Ovary (tissue), 9 donors: ENCODE data around the gene TRPV4. TPM values are rescaled to one million over a fixed set of nuclear protein-coding genes. Genes with fewer than 3 reads are reported as not detected.

Experiments used
- DNase-seq, 5 donors: peaks; one replicate each; pipeline ENCODE4 v3.0.0-alpha.2; 2019 to 2020
- H3K27ac ChIP-seq, 2 donors: fragments of 200-600 bp; one replicate each; pipeline versions ENCODE4 v1.5.1 to v1.8.0; 2019 to 2022
- H3K27me3 ChIP-seq: fragments of 200-600 bp; one replicate; pipeline ENCODE4 v1.8.0; 2022
- H3K36me3 ChIP-seq: fragments of 200-600 bp; sonication (generic); one replicate; pipeline ENCODE4 v1.5.1; 2019
- H3K4me1 ChIP-seq: one replicate; pipeline ENCODE4 v1.8.1; 2013; ENCODE audit warnings: mild to moderate bottlenecking, moderate library complexity; ENCODE audit not compliant: insufficient read depth
- H3K4me3 ChIP-seq: fragments of 200-600 bp; sonication (generic); one replicate; pipeline ENCODE4 v1.5.1; 2017
- H3K9me3 ChIP-seq, 2 donors: fragments of 200-600 bp in 1 of 2; sonication (generic) in 1 of 2; one replicate each; pipeline versions ENCODE4 v1.5.1 to v1.8.1; 2013 to 2019; ENCODE audit warnings: mild to moderate bottlenecking in 1 of 2, moderate library complexity in 1 of 2
- EP300 ChIP-seq: sonication (generic); formaldehyde crosslinking; IDR thresholded peaks from one replicate; pipeline ENCODE4 v1.6.1; 2017; ENCODE audit warnings: antibody characterized with exemption
- POLR2A ChIP-seq: fragments of 450-650 bp; IDR thresholded peaks from one replicate; pipeline ENCODE4 v1.6.1; 2017; ENCODE audit warnings: antibody characterized with exemption, mild to moderate bottlenecking, moderate library complexity
- WGBS, 3 donors: extraction: QIAGEN DNeasy Blood & Tissue Kit in 1 of 3; methylation state at CpG; one replicate each; pipeline versions ENCODE4 v1.1.5 to v1.1.7; 2013 to 2017; 5-methylcytosine and 5-hydroxymethylcytosine counted together
- intact Hi-C, 4 donors: fragments of 100-400 bp; cut with DNase I; formaldehyde crosslinking; loops; one replicate each; pipeline versions ENCODE4 v1.11.0 to v1.15.1; 2022 to 2023
- polyA plus RNA-seq, 2 donors: library from polyadenylated mRNA; stranded (reverse); fragments of 200-250 nt in 1 of 2; fragments of 350-450 nt in 1 of 2; fragmentation: Illumina TruSeq in 1 of 2; extraction: RNeasy Lipid Tissue Mini Kit (QIAGEN cat#74804) in 1 of 2; gene quantifications; one replicate each; pipeline ENCODE4 v1.2.3, GENCODE V29; 2013 to 2014
- total RNA-seq, 7 donors: library from RNA; depleted of rRNA in 2 of 7; stranded (reverse); fragments of >200 nt in 2 of 7; fragmentation: NEBNext Ultra II Directional in 3 of 7; extraction: Animal tissue kit (Norgen Biotek cat#: 25700) in 3 of 7; gene quantifications; one replicate each; pipeline versions ENCODE4 v1.1.0 to v1.2.4, GENCODE V29; 2016 to 2023
- TF ChIP-seq, protein P1 (sequence below), 3 donors: fragments of 450-650 bp in 2 of 3; fragments of 200-600 bp in 1 of 3; IDR thresholded peaks; one replicate each; pipeline versions ENCODE4 v1.5.1 to v1.8.0; 2016 to 2022; ENCODE audit warnings: antibody characterized with exemption in 3 of 3, mild to moderate bottlenecking in 1 of 3
- donor health status: DM: no; HTN: no; CAD: no; lungs with moderate emphysema.
- donor health status: DM: no; HTN: no; CAD: no.
- donor health status: Bipolar disorder and iron deficiency.
- donor health status: DM: yes; HTN: yes; CAD: no.
- donor health status: DM: no; HTN: no; CAD: no.
- donor health status: DM: yes; HTN: yes; CAD: no.

TRPV4 gene
- total and polyA plus RNA-seq, 9 donors, result 0.12 to 2.4 (median 0.49) TPM; not detected in 1

- no peaks in the 10 kb centered on the region for H3K36me3 ChIP-seq
- H3K27me3 ChIP-seq, result no peaks in the 10 kb centered on the region
- no peaks in the 10 kb centered on the region for H3K9me3 ChIP-seq
- peak in 3 of 5 donors; percentile 8 to 21 (median 10) for DNase-seq
- TF ChIP-seq POLR2A (no peak), EP300 (no peak)
- TF ChIP-seq, protein P1, sequence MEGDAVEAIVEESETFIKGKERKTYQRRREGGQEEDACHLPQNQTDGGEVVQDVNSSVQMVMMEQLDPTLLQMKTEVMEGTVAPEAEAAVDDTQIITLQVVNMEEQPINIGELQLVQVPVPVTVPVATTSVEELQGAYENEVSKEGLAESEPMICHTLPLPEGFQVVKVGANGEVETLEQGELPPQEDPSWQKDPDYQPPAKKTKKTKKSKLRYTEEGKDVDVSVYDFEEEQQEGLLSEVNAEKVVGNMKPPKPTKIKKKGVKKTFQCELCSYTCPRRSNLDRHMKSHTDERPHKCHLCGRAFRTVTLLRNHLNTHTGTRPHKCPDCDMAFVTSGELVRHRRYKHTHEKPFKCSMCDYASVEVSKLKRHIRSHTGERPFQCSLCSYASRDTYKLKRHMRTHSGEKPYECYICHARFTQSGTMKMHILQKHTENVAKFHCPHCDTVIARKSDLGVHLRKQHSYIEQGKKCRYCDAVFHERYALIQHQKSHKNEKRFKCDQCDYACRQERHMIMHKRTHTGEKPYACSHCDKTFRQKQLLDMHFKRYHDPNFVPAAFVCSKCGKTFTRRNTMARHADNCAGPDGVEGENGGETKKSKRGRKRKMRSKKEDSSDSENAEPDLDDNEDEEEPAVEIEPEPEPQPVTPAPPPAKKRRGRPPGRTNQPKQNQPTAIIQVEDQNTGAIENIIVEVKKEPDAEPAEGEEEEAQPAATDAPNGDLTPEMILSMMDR (IDR thresholded peaks at IDR 0.05), result no peak
- intact Hi-C loops, result loop anchor here in 1 of 4 donors (10.0 kb wide), 1 partner anchor 248 kb away; no protein-coding TSS in a partner anchor
- no peak overlapping the region for H3K27ac ChIP-seq
- 75 to 100% (median 100%) methylated on average over 2 of the region's 2 CpGs for WGBS, 3 donors
- no peak overlapping the region for H3K4me3 ChIP-seq
- H3K4me1 ChIP-seq, result peaks cover 19% of the 10 kb centered on the region
These were observed 70.5 kb downstream of the TRPV4 start for GRCh38 chr12:109762673-109763191.

- intact Hi-C loops, result loop anchor here in 1 of 4 donors (10.0 kb wide), 1 partner anchor 247 kb away; no protein-coding TSS in a partner anchor
- Histone ChIP-seq H3K4me3 (no peak overlapping the region), H3K36me3 (no peaks in the 10 kb centered on the region), H3K4me1 (peaks cover 19% of the 10 kb centered on the region), H3K27ac (no peak overlapping the region), H3K9me3 (no peaks in the 10 kb centered on the region), H3K27me3 (no peaks in the 10 kb centered on the region)
- TF ChIP-seq, protein P1 (IDR thresholded peaks at IDR 0.05), result no peak
- TF ChIP-seq POLR2A (no peak), EP300 (no peak)
- DNase-seq, result peak in 4 of 5 donors; percentile 11 to 26 (median 15)
- 89 to 93% (median 91%) methylated on average over 12 of the region's 12 CpGs for WGBS, 3 donors
These were observed 71.0 kb downstream of the TRPV4 start for GRCh38 chr12:109762071-109762672.

DNA sequence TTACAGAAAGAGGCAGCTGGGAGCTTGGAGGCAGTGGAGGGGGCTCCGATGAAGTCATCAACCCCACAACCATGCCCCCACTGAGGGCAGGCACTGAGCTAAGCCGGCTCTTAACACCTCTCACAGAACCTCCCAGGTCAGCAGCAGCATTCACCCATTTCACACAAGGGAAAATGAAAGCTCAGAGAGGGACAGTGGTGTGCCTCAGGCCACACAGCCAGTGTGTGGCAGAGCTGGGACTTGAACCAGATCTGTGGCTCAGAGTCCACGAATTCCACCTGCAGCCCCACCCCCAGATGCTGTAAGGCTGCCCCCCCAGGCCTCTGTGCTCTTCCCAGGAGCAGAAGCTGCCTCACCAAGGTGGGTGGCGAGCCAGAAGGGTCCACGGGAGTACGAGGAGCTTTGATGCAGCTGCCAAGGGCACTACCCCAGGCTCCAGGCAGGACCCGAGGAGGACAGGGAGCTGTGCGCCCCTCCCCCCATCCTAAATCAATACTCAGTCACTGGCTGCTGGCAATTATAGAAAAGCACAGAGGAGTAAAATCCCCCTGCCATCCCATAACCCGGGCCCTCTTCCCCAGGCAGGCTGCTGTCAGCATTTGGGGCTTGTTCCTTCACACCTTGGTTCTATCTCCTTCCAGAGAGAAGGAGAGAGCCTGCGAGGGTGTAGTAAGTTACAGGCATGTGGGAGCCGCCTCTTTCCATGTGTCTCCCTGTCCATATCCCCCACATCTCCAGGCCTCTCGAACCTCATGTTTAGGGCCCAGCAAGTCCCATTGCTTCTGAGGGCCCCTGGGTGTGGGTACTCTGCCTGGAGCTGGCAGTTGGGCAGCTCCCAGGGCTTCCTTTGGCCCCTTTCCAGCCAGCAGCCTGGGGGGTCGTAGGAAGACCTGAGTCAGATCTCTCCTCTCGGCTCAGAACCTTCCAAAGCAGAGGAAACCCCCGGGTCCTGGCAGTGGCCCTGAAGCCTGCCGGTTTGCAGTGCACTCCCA, 72.0 kb downstream of the TRPV4 start:
- no peak for TF ChIP-seq EP300
- TF ChIP-seq, protein P1 (IDR thresholded peaks at IDR 0.05), result no peak
- no peak for TF ChIP-seq POLR2A
- intact Hi-C loops, result loop anchor here in 1 of 4 donors (10.0 kb wide), 1 partner anchor 246 kb away; no protein-coding TSS in a partner anchor
- Histone ChIP-seq H3K9me3 (no peaks in the 10 kb centered on the region), H3K4me3 (no peak overlapping the region), H3K36me3 (no peaks in the 10 kb centered on the region), H3K4me1 (peaks cover 19% of the 10 kb centered on the region), H3K27me3 (no peaks in the 10 kb centered on the region), H3K27ac (no peak overlapping the region)
- WGBS, 3 donors, result 58 to 64% (median 63%) methylated on average over 16 of the region's 16 CpGs
- peak in 4 of 5 donors; percentile 19 to 45 (median 22) for DNase-seq
